ENCODE measurements around the gene DNAJC4.

GRCh38 chr11:64243236-64243854 is 13.0 kb downstream of the DNAJC4 start:
- TF ChIP-seq CTCF (IDR thresholded peaks at IDR 0.05): no peak
- no peak for TF ChIP-seq POLR2A (IDR thresholded peaks at IDR 0.05)
- TF ChIP-seq EP300 (IDR thresholded peaks at IDR 0.05): no peak
- no peak for TF ChIP-seq POLR2AphosphoS5 (IDR thresholded peaks at IDR 0.05)

Measured in sigmoid colon (tissue), 4 donors.